HepG2 (cell line): Measurements from ENCODE around the gene RFX2. TPM values are rescaled to one million over a fixed set of nuclear protein-coding genes. Genes with fewer than 3 reads are reported as not detected.

Source experiments
- ATAC-seq: fragments of 200-7000 bp; cut with Tn5 transposase; 3 replicates; pipeline ENCODE4 v1.9.1; 2020; ENCODE audit warnings: mild to moderate bottlenecking, moderate library complexity
- BruUV-seq: library from RNA; stranded (reverse); fragments of 400-500 nt; replicated peaks from 2 replicates; lab custom pipeline; 2021; lab: Mats Ljungman, UMichigan
- CTCF ChIA-PET: fragments of 300-600 bp; formaldehyde crosslinking; extraction: SDS; loops from one replicate; lab custom pipeline; 2021; ENCODE audit warnings: low total read pairs, inconsistent platforms, low intra/inter-chr PET ratio; lab: Yijun Ruan, JAX
- POLR2A ChIA-PET: fragments of 350-600 bp; sonication (Branson Sonifier 250); formaldehyde crosslinking; loops from one replicate; lab custom pipeline; 2020; ENCODE audit warnings: antibody characterized with exemption, inconsistent platforms; lab: Yijun Ruan, JAX
- DNase-seq: peaks from one replicate; pipeline ENCODE4 v3.0.0-alpha.2; 2015; ENCODE audit warnings: low spot score
- FAIRE-seq: peaks from 3 replicates; lab custom pipeline; 2011; peaks lifted over from hg19 to GRCh38; lab: Jason Lieb, UNC
- H2AFZ ChIP-seq: one replicate; pipeline ENCODE4 v1.6.1; 2011; ENCODE audit warnings: low read length, inconsistent platforms
- H3K27ac ChIP-seq: fragments of 300-600 bp; 3 replicates; pipeline ENCODE4 v1.8.0; 2011; ENCODE audit warnings: mixed run types, mild to moderate bottlenecking, mixed read lengths, low read length, inconsistent platforms; ENCODE audit not compliant: insufficient read depth; ENCODE audit errors: extremely low read length
- H3K27me3 ChIP-seq, 2 experiments: fragments of 200-600 bp in 1 of 2; 2 replicates in 1 of 2; 3 replicates in 1 of 2; pipeline versions ENCODE4 v1.6.0 to v1.8.0; 2011; ENCODE audit warnings: low read length in 2 of 2, mild to moderate bottlenecking in 2 of 2, moderate library complexity in 2 of 2, inconsistent platforms in 1 of 2; ENCODE audit not compliant: insufficient read depth in 2 of 2, control insufficient read depth in 1 of 2
- H3K36me3 ChIP-seq, 2 experiments: fragments of 200-600 bp in 1 of 2; replicated peaks in 1 of 2; 2 replicates in 1 of 2; 3 replicates in 1 of 2; pipeline versions ENCODE4 v1.5.1 to v1.8.0; 2011; ENCODE audit warnings: low read length in 2 of 2, inconsistent platforms in 1 of 2; ENCODE audit not compliant: insufficient read depth in 2 of 2, control insufficient read depth in 1 of 2
- H3K4me1 ChIP-seq: 2 replicates; pipeline ENCODE4 v1.5.1; 2012; ENCODE audit warnings: low read length, inconsistent platforms; ENCODE audit not compliant: insufficient read depth
- H3K4me2 ChIP-seq: 2 replicates; pipeline ENCODE4 v1.6.0; 2011; ENCODE audit warnings: low read depth, low read length, inconsistent platforms
- H3K4me3 ChIP-seq, 3 experiments: fragments of 200-600 bp in 1 of 3; sonication (generic), shearing (Covaris generic) in 1 of 3; replicated peaks in 1 of 3; 2 replicates each; pipeline ENCODE4 v1.5.1; 2011 to 2016; ENCODE audit warnings: low read length in 3 of 3, inconsistent platforms in 2 of 3, low read depth in 2 of 3, mild to moderate bottlenecking in 2 of 3, control low read depth in 1 of 3, mixed read lengths in 1 of 3; ENCODE audit not compliant: insufficient read depth in 1 of 3
- H3K79me2 ChIP-seq: one replicate; pipeline ENCODE4 v1.6.1; 2011; ENCODE audit warnings: low read length, inconsistent platforms; ENCODE audit not compliant: insufficient read depth
- H3K9ac ChIP-seq: 2 replicates; pipeline ENCODE4 v1.6.0; 2011; ENCODE audit warnings: mild to moderate bottlenecking, low read depth, low read length, inconsistent platforms; ENCODE audit not compliant: insufficient read depth
- H3K9me3 ChIP-seq: 2 replicates; pipeline ENCODE4 v1.5.1; 2012; ENCODE audit warnings: mild to moderate bottlenecking, low read length
- H4K20me1 ChIP-seq: 2 replicates; pipeline ENCODE4 v1.6.0; 2011; ENCODE audit warnings: inconsistent platforms, mild to moderate bottlenecking, low read length, moderate library complexity; ENCODE audit not compliant: insufficient read depth
- CSRNP1 ChIP-seq: sonication (generic); formaldehyde crosslinking; IDR thresholded peaks from 2 replicates; pipeline ENCODE4 v1.8.1; 2023; ENCODE audit warnings: mild to moderate bottlenecking, missing genetic modification reagents
- NFYC ChIP-seq: IDR thresholded peaks from 2 replicates; pipeline ENCODE4 v1.6.1; 2016; ENCODE audit warnings: missing genetic modification reagents, missing compliant biosample characterization
- PAX8 ChIP-seq: sonication (generic); formaldehyde crosslinking; IDR thresholded peaks from 2 replicates; pipeline ENCODE4 v1.8.0; 2022; ENCODE audit warnings: mild to moderate bottlenecking, missing genetic modification reagents, borderline replicate concordance
- RFX3 ChIP-seq: IDR thresholded peaks from 2 replicates; pipeline ENCODE4 v1.6.1; 2016; ENCODE audit warnings: missing biosample characterization, missing genetic modification reagents
- SRF ChIP-seq: IDR thresholded peaks from 2 replicates; pipeline ENCODE4 v1.6.1; 2011; ENCODE audit warnings: mild to moderate bottlenecking, low read depth, low read length, moderate library complexity
- ZNF451 ChIP-seq: sonication (generic); formaldehyde crosslinking; IDR thresholded peaks from 2 replicates; pipeline ENCODE4 v1.5.0; 2020; ENCODE audit warnings: mild to moderate bottlenecking, missing genetic modification reagents
- ZNF550 ChIP-seq: sonication (generic); formaldehyde crosslinking; IDR thresholded peaks from 2 replicates; pipeline ENCODE4 v1.4.0; 2020; ENCODE audit warnings: mild to moderate bottlenecking, missing genetic modification reagents, borderline replicate concordance
- ZNF598 ChIP-seq: sonication (generic); formaldehyde crosslinking; IDR thresholded peaks from 2 replicates; pipeline ENCODE4 v1.5.1; 2020; ENCODE audit warnings: mild to moderate bottlenecking, missing genetic modification reagents, borderline replicate concordance
- WGBS: methylation state at CpG from one replicate; pipeline ENCODE4 v1.1.6; 2017; ENCODE audit warnings: low lambda C conversion rate; 5-methylcytosine and 5-hydroxymethylcytosine counted together
- in situ Hi-C: cut with HindIII; loops from 2 replicates; pipeline ENCODE4 v1.10.0; 2017; ENCODE audit warnings: low pct_unique_long_range_greater_than_20kb; ENCODE audit not compliant: extremely low pct_ligation_motif_present
- intact Hi-C: fragments of 100-400 bp; cut with micrococcal nuclease; formaldehyde crosslinking; loops from one replicate; pipeline ENCODE4 v1.10.0; 2022; ENCODE audit not compliant: unreplicated experiment
- polyA plus RNA-seq, 8 experiments: library from polyadenylated mRNA; depleted of rRNA in 3 of 8; stranded (reverse) in 7 of 8; unstranded in 1 of 8; fragments of >200 nt; fragmentation: Illumina TruSeq in 4 of 8; extraction: Trizol in 4 of 8; gene quantifications; 2 replicates each; pipeline versions ENCODE4 v1.2.1 to v1.2.3, GENCODE V29; 2011 to 2016; ENCODE audit warnings: low read depth in 4 of 8, missing spikeins in 1 of 8, mixed read lengths in 1 of 8; ENCODE audit not compliant: insufficient read depth in 1 of 8
- total RNA-seq, 5 experiments: library from RNA; depleted of rRNA; stranded (reverse); fragments of >200 nt; fragmentation: Illumina TruSeq; extraction: Trizol; gene quantifications; 2 replicates each; pipeline ENCODE4 v1.2.3, GENCODE V29; 2016; ENCODE audit warnings: low read depth in 1 of 5

The RFX2 gene
- total and polyA plus RNA-seq, 2 of the 13 experiments (the other 11 are each of a cell fraction or from before 2014, with no cell fraction given), result 2.8 to 3.3 TPM

DNA sequence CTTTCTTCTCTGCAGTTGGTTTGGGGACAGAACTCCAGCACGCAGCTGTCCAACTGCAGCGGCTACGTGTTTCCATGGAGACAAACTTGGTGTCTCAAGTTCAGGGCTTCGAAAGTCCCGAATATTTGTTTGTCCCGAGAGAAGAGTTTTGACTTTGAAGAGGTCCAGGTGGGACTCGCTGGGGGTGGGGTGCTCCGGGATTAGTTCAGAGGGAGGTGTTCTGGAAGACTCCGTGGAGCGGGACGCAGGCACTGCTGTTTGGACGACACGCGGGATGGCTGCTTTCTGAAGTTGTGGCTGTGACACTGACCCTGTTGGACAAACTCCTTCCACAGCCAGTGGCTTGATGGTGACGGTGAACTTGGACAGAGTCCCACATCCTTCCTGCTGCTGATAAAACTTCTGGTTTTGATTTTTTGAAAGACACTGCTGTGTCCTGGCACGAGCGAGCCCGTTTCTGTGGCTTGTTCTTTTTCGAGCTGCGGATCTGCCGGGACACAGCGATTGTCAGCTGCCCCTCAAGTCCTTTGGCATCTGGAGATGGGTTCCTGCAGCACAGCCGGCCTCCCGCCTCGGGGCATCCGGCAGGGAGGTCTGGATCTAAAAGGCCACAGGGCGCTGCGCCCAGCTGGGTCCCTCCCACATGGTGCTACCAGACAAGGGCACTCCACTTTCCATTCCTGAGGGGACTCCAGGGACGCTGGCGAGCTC lies 116.5 kb downstream of the RFX2 start (continued):
- no peak for TF ChIP-seq CSRNP1 (CRISPR knock-in tag)
- no peak for TF ChIP-seq ZNF598 (CRISPR knock-in tag)
- TF ChIP-seq SRF, result no peak
- no peak for TF ChIP-seq ZNF451 (CRISPR knock-in tag)
- peak; percentile 36; the same call in 1 of the 2 replicates for TF ChIP-seq RFX3 (CRISPR knock-in tag)
- no peak for TF ChIP-seq ZNF550 (CRISPR knock-in tag)

- in situ Hi-C loops, result no loop called here
- CTCF ChIA-PET, result interaction anchor here (1.0 kb wide), 1 partner anchor 29 kb away, joined by 3 read pairs; no protein-coding TSS in a partner anchor
- POLR2A ChIA-PET, result interaction anchor here (1.3 kb wide), 1 partner anchor 13 kb away, joined by 4 read pairs; no protein-coding TSS in a partner anchor
These were observed 117.1 kb downstream of the RFX2 start for GRCh38 chr19:5993201-5993600.

More at GRCh38 chr19:5993201-5993600, 117.1 kb downstream of the RFX2 start:
- Histone ChIP-seq H2AFZ (no peak overlapping the region), H3K36me3 (no peaks in the 10 kb centered on the region), H3K79me2 (no peaks in the 10 kb centered on the region), H3K4me3 (0 out of 6 replicates have a peak overlapping the region, but pooled peaks of 1 of the 3 experiments have one; percentile 54), H3K4me2 (peak overlapping the region; percentile 67), H3K9ac (no peak overlapping the region), H3K27me3 (peaks cover 0 to 23% of the 10 kb centered on the region in 2 experiments; a peak in 2 of 5 replicates), H3K4me1 (peaks cover 40% of the 10 kb centered on the region), H3K27ac (no peak overlapping the region), H3K9me3 (no peaks in the 10 kb centered on the region), H4K20me1 (no peaks in the 10 kb centered on the region)
- no peak for DNase-seq
- no peak for TF ChIP-seq NFYC (CRISPR knock-in tag)
- no peak for TF ChIP-seq PAX8 (CRISPR knock-in tag)
- intact Hi-C loops, result no loop called here
- no TSS peak for BruUV-seq
- FAIRE-seq, result no peak
- WGBS, result 57% methylated on average over 13 of the region's 13 CpGs
- no peak for ATAC-seq
